ENCODE data around the gene CTSC.
"Not testable (repeated sequence)": the region's sequence is repeated elsewhere in the genome, so short reads cannot be mapped to it uniquely, and the experiment has no call there.

The CTSC gene

GRCh38 chr11:88249706-88250105, 87.8 kb downstream of the CTSC start:
- DNase-seq (ENCODE audit: low spot score) = no peak
- Histone ChIP-seq H3K27ac (no peak overlapping the region), H3K4me3 (no peak overlapping the region)
- TF ChIP-seq, protein P1, sequence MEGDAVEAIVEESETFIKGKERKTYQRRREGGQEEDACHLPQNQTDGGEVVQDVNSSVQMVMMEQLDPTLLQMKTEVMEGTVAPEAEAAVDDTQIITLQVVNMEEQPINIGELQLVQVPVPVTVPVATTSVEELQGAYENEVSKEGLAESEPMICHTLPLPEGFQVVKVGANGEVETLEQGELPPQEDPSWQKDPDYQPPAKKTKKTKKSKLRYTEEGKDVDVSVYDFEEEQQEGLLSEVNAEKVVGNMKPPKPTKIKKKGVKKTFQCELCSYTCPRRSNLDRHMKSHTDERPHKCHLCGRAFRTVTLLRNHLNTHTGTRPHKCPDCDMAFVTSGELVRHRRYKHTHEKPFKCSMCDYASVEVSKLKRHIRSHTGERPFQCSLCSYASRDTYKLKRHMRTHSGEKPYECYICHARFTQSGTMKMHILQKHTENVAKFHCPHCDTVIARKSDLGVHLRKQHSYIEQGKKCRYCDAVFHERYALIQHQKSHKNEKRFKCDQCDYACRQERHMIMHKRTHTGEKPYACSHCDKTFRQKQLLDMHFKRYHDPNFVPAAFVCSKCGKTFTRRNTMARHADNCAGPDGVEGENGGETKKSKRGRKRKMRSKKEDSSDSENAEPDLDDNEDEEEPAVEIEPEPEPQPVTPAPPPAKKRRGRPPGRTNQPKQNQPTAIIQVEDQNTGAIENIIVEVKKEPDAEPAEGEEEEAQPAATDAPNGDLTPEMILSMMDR (IDR thresholded peaks at IDR 0.05) = no peak

- no peak for DNase-seq (ENCODE audit: low spot score)
- TF ChIP-seq, protein P1 (IDR thresholded peaks at IDR 0.05) = no peak
- Histone ChIP-seq H3K27ac (no peak overlapping the region), H3K4me3 (no peak overlapping the region)
Measured at GRCh38 chr11:88246696-88247095, 90.8 kb downstream of the CTSC start.

GRCh38 chr11:88245576-88245975, 92.0 kb downstream of the CTSC start:
- H3K27ac ChIP-seq; DNase-seq (ENCODE audit: low spot score); H3K4me3 ChIP-seq: not testable (repeated sequence)

All from coronary artery (tissue), 2 donors.